K562 (cell line): Measurements from ENCODE around the gene TEX264. TPM values are rescaled to one million over a fixed set of nuclear protein-coding genes. Genes with fewer than 3 reads are reported as not detected.

Experiments
- ATAC-seq: fragments of 200-7000 bp; cut with Tn5 transposase; 3 replicates; pipeline ENCODE4 v1.9.1; 2020; ENCODE audit warnings: moderate library complexity
- BruUV-seq: library from RNA; stranded (reverse); fragments of 400-500 nt; replicated peaks from 2 replicates; lab custom pipeline; 2021; lab: Mats Ljungman, UMichigan
- CTCF ChIA-PET: fragments of 300-600 bp; formaldehyde crosslinking; extraction: SDS; loops from one replicate; lab custom pipeline; 2021; ENCODE audit warnings: low intra/inter-chr PET ratio; lab: Yijun Ruan, JAX
- POLR2A ChIA-PET: fragments of 300-600, 350-650 bp; sonication (Branson Sonifier 250); formaldehyde crosslinking; extraction: SDS; loops from one replicate; lab custom pipeline; 2021; ENCODE audit warnings: antibody characterized with exemption, inconsistent platforms; lab: Yijun Ruan, JAX
- DNase-seq, 4 experiments: peaks; one replicate each; pipeline versions ENCODE4 v3.0.0 to v3.0.0-alpha.2; 2011 to 2018; ENCODE audit warnings: low spot score in 3 of 4, mixed read lengths in 3 of 4; ENCODE audit errors: extremely low read depth in 1 of 4
- FAIRE-seq: peaks from 2 replicates; lab custom pipeline; 2011; peaks lifted over from hg19 to GRCh38; lab: Jason Lieb, UNC
- H2AFZ ChIP-seq: 2 replicates; pipeline ENCODE4 v1.6.0; 2011; ENCODE audit warnings: low read depth, low read length, control low read depth, inconsistent platforms
- H3K27ac ChIP-seq: fragments of 200-600 bp; 3 replicates; pipeline ENCODE4 v1.8.0; 2011; ENCODE audit warnings: low read depth, mild to moderate bottlenecking, control low read depth, inconsistent platforms, low read length, moderate library complexity, mixed read lengths; ENCODE audit errors: extremely low read depth
- H3K27me3 ChIP-seq, 2 experiments: fragments of 300-600 bp in 1 of 2; 2 replicates in 1 of 2; 3 replicates in 1 of 2; pipeline versions ENCODE4 v1.6.0 to v1.8.0; 2011; ENCODE audit warnings: inconsistent platforms in 2 of 2, low read length in 2 of 2, mild to moderate bottlenecking in 1 of 2, mixed read lengths in 1 of 2, moderate library complexity in 1 of 2; ENCODE audit not compliant: control insufficient read depth in 2 of 2, insufficient read depth in 2 of 2
- H3K36me3 ChIP-seq: fragments of 300-600 bp; 3 replicates; pipeline ENCODE4 v1.8.0; 2011; ENCODE audit warnings: mild to moderate bottlenecking, low read length, inconsistent platforms; ENCODE audit not compliant: control insufficient read depth, insufficient read depth
- H3K4me1 ChIP-seq, 2 experiments: fragments of 200-600 bp in 1 of 2; replicated peaks in 1 of 2; 2 replicates in 1 of 2; 3 replicates in 1 of 2; pipeline versions ENCODE4 v1.5.1 to v1.8.0; 2011; ENCODE audit warnings: inconsistent platforms in 2 of 2, low read length in 2 of 2, mild to moderate bottlenecking in 1 of 2, mixed read lengths in 1 of 2, moderate library complexity in 1 of 2; ENCODE audit not compliant: control insufficient read depth in 2 of 2, insufficient read depth in 2 of 2
- H3K4me2 ChIP-seq: 2 replicates; pipeline ENCODE4 v1.6.1; 2011; ENCODE audit warnings: low read length, control low read depth, inconsistent platforms, mixed read lengths; ENCODE audit not compliant: insufficient read depth
- H3K4me3 ChIP-seq: fragments of 200-600 bp; sonication (generic), shearing (Covaris generic); 2 replicates; pipeline ENCODE4 v1.5.1; 2016; ENCODE audit warnings: control low read depth, inconsistent platforms
- H3K79me2 ChIP-seq: fragments of 200-600 bp; 3 replicates; pipeline ENCODE4 v1.8.0; 2011; ENCODE audit warnings: low read length, inconsistent platforms; ENCODE audit not compliant: control insufficient read depth, insufficient read depth
- H3K9ac ChIP-seq, 2 experiments: 2 replicates each; pipeline versions ENCODE4 v1.6.0 to v1.6.1; 2011; ENCODE audit warnings: low read depth in 2 of 2, low read length in 2 of 2, control low read depth in 1 of 2, inconsistent platforms in 1 of 2, mild to moderate bottlenecking in 1 of 2, mixed read lengths in 1 of 2; ENCODE audit not compliant: insufficient read depth in 1 of 2
- H3K9me1 ChIP-seq: one replicate; pipeline ENCODE4 v1.6.0; 2011; ENCODE audit warnings: inconsistent platforms, mild to moderate bottlenecking, low read length, moderate library complexity; ENCODE audit not compliant: control insufficient read depth, insufficient read depth
- H3K9me3 ChIP-seq: replicated peaks from 2 replicates; pipeline ENCODE4 v1.5.1; 2011; ENCODE audit warnings: low read depth, low read length, inconsistent platforms; ENCODE audit not compliant: control insufficient read depth, insufficient read depth
- H4K20me1 ChIP-seq: replicated peaks from 2 replicates; pipeline ENCODE4 v1.6.1; 2011; ENCODE audit warnings: low read length, inconsistent platforms, mixed read lengths; ENCODE audit not compliant: control insufficient read depth, insufficient read depth
- STAT5B ChIP-seq: fragments of 250-450 bp; sonication (Bioruptor Pico); IDR thresholded peaks from 2 replicates; pipeline ENCODE4 v1.8.0; 2021; ENCODE audit warnings: mild to moderate bottlenecking, inconsistent platforms
- THAP7 ChIP-seq: fragments of 250-450 bp; sonication (Bioruptor Pico); IDR thresholded peaks from 2 replicates; pipeline ENCODE4 v1.5.0; 2021
- ZNF253 ChIP-seq: fragments of 250-450 bp; sonication (Bioruptor Pico); conservative IDR thresholded peaks from 2 replicates; pipeline ENCODE4 v1.6.1; 2021; ENCODE audit warnings: mild to moderate bottlenecking
- WGBS: fragments of 100-300 bp; shearing (Covaris generic); methylation state at CpG from one replicate; pipeline ENCODE4 v1.1.6; 2016; ENCODE audit warnings: low coverage, mixed read lengths; ENCODE audit not compliant: insufficient coverage; ENCODE audit errors: missing lambda C conversion rate; 5-methylcytosine and 5-hydroxymethylcytosine counted together
- in situ Hi-C: fragments of 300-500 bp; cut with MboI; formaldehyde crosslinking; loops from 4 replicates; pipeline ENCODE4 v1.15.0; 2018; ENCODE audit warnings: inconsistent platforms, mixed read lengths
- intact Hi-C: fragments of 100-400 bp; cut with micrococcal nuclease; formaldehyde crosslinking; loops from 2 replicates; pipeline ENCODE4 v1.14.2; 2022
- polyA plus RNA-seq, 8 experiments: library from polyadenylated mRNA; depleted of rRNA in 4 of 8; stranded (reverse) in 5 of 8; unstranded in 3 of 8; fragments of >200 nt; fragmentation: Nextera tagmentation in 2 of 8; fragmentation: Illumina TruSeq in 1 of 8; extraction: Ambion mirVana in 2 of 8; extraction: Trizol in 1 of 8; gene quantifications; 2 replicates each; pipeline versions ENCODE4 v1.2.1 to v1.2.3, GENCODE V29; 2011 to 2014; ENCODE audit warnings: inconsistent platforms in 1 of 8, missing spikeins in 1 of 8
- total RNA-seq, 7 experiments: library from RNA; depleted of rRNA in 6 of 7; stranded (reverse); fragments of >200 nt in 6 of 7; fragmentation: Illumina TruSeq in 2 of 7; extraction: Trizol in 2 of 7; gene quantifications; 2 replicates each; pipeline versions ENCODE4 v1.2.1 to v1.2.3, GENCODE V29; 2011 to 2021; ENCODE audit warnings: low replicate concordance in 1 of 7
- TF ChIP-seq, protein P1 (sequence below): fragments of 450-650 bp; IDR thresholded peaks from 2 replicates; pipeline ENCODE4 v1.6.1; 2016; ENCODE audit warnings: mild to moderate bottlenecking, moderate library complexity

The TEX264 gene
- total and polyA plus RNA-seq, 9 of the 15 experiments (the other 6 are each of a cell fraction or from before 2014, with no cell fraction given) = 4.1 to 47.0 (median 31.0) TPM

GRCh38 chr3:51691021-51691420 lies 20.0 kb downstream of the TEX264 start:
- FAIRE-seq (no peak), ATAC-seq (no peak), DNase-seq (no peak)
- no peak for TF ChIP-seq ZNF253 (CRISPR knock-in tag)
- TF ChIP-seq, protein P1, sequence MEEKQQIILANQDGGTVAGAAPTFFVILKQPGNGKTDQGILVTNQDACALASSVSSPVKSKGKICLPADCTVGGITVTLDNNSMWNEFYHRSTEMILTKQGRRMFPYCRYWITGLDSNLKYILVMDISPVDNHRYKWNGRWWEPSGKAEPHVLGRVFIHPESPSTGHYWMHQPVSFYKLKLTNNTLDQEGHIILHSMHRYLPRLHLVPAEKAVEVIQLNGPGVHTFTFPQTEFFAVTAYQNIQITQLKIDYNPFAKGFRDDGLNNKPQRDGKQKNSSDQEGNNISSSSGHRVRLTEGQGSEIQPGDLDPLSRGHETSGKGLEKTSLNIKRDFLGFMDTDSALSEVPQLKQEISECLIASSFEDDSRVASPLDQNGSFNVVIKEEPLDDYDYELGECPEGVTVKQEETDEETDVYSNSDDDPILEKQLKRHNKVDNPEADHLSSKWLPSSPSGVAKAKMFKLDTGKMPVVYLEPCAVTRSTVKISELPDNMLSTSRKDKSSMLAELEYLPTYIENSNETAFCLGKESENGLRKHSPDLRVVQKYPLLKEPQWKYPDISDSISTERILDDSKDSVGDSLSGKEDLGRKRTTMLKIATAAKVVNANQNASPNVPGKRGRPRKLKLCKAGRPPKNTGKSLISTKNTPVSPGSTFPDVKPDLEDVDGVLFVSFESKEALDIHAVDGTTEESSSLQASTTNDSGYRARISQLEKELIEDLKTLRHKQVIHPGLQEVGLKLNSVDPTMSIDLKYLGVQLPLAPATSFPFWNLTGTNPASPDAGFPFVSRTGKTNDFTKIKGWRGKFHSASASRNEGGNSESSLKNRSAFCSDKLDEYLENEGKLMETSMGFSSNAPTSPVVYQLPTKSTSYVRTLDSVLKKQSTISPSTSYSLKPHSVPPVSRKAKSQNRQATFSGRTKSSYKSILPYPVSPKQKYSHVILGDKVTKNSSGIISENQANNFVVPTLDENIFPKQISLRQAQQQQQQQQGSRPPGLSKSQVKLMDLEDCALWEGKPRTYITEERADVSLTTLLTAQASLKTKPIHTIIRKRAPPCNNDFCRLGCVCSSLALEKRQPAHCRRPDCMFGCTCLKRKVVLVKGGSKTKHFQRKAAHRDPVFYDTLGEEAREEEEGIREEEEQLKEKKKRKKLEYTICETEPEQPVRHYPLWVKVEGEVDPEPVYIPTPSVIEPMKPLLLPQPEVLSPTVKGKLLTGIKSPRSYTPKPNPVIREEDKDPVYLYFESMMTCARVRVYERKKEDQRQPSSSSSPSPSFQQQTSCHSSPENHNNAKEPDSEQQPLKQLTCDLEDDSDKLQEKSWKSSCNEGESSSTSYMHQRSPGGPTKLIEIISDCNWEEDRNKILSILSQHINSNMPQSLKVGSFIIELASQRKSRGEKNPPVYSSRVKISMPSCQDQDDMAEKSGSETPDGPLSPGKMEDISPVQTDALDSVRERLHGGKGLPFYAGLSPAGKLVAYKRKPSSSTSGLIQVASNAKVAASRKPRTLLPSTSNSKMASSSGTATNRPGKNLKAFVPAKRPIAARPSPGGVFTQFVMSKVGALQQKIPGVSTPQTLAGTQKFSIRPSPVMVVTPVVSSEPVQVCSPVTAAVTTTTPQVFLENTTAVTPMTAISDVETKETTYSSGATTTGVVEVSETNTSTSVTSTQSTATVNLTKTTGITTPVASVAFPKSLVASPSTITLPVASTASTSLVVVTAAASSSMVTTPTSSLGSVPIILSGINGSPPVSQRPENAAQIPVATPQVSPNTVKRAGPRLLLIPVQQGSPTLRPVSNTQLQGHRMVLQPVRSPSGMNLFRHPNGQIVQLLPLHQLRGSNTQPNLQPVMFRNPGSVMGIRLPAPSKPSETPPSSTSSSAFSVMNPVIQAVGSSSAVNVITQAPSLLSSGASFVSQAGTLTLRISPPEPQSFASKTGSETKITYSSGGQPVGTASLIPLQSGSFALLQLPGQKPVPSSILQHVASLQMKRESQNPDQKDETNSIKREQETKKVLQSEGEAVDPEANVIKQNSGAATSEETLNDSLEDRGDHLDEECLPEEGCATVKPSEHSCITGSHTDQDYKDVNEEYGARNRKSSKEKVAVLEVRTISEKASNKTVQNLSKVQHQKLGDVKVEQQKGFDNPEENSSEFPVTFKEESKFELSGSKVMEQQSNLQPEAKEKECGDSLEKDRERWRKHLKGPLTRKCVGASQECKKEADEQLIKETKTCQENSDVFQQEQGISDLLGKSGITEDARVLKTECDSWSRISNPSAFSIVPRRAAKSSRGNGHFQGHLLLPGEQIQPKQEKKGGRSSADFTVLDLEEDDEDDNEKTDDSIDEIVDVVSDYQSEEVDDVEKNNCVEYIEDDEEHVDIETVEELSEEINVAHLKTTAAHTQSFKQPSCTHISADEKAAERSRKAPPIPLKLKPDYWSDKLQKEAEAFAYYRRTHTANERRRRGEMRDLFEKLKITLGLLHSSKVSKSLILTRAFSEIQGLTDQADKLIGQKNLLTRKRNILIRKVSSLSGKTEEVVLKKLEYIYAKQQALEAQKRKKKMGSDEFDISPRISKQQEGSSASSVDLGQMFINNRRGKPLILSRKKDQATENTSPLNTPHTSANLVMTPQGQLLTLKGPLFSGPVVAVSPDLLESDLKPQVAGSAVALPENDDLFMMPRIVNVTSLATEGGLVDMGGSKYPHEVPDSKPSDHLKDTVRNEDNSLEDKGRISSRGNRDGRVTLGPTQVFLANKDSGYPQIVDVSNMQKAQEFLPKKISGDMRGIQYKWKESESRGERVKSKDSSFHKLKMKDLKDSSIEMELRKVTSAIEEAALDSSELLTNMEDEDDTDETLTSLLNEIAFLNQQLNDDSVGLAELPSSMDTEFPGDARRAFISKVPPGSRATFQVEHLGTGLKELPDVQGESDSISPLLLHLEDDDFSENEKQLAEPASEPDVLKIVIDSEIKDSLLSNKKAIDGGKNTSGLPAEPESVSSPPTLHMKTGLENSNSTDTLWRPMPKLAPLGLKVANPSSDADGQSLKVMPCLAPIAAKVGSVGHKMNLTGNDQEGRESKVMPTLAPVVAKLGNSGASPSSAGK = no peak
- TF ChIP-seq THAP7 = no peak
- no peak for TF ChIP-seq STAT5B
- Histone ChIP-seq H3K79me2 (no peaks in the 10 kb centered on the region), H3K9ac (no peak overlapping the region), H3K4me3 (no peak overlapping the region), H4K20me1 (no peaks in the 10 kb centered on the region), H3K4me2 (no peak overlapping the region), H3K27ac (no peak overlapping the region), H3K9me3 (no peaks in the 10 kb centered on the region), H3K36me3 (peaks cover 25% of the 10 kb centered on the region; the same call in 2 of the 3 replicates), H3K27me3 (no peaks in the 10 kb centered on the region), H3K4me1 (peaks cover 6% of the 10 kb centered on the region in 2 experiments), H3K9me1 (peaks cover 2% of the 10 kb centered on the region), H2AFZ (no peak overlapping the region)
- 80% methylated on average over 3 of the region's 5 CpGs for WGBS
- intact Hi-C loops = no loop called here
- POLR2A ChIA-PET = interaction anchor here (0.9 to 1.5 kb wide), 2 partner anchors 9 to 11 kb away, joined by 3 read pairs; no protein-coding TSS in a partner anchor
- in situ Hi-C loops = loop anchor here (25.0 kb wide), 1 partner anchor 1054 kb away; no protein-coding TSS in a partner anchor
- BruUV-seq = no TSS peak
- CTCF ChIA-PET = no interaction called here
